Epithelial cell of esophagus (primary cell): ENCODE data around the gene SUPT3H.

Experiments
- DNase-seq: peaks from one replicate; pipeline ENCODE4 v3.0.0; 2010; ENCODE audit warnings: low read depth
- H3K4me3 ChIP-seq: 2 replicates; pipeline ENCODE4 v1.5.1; 2011; ENCODE audit warnings: mild to moderate bottlenecking, low read length, control low read depth
- CTCF ChIP-seq: IDR thresholded peaks from 2 replicates; pipeline ENCODE4 v1.5.1; 2011; ENCODE audit warnings: low read depth, mild to moderate bottlenecking, low read length, control low read depth, inconsistent platforms; ENCODE audit not compliant: insufficient read depth; ENCODE audit errors: missing control alignments

Gene SUPT3H

GRCh38 chr6:45098256-45098655 is 279.5 kb downstream of the SUPT3H start:
- no peak for DNase-seq
- no peak for TF ChIP-seq CTCF

GRCh38 chr6:45094831-45095230 is 282.9 kb downstream of the SUPT3H start:
- H3K4me3 ChIP-seq, result no peak overlapping the region
- DNase-seq, result no peak
- TF ChIP-seq CTCF, result no peak

More at GRCh38 chr6:45098256-45098655, 279.5 kb downstream of the SUPT3H start:
- no peak overlapping the region for H3K4me3 ChIP-seq

GRCh38 chr6:45092135-45092534 is 285.6 kb downstream of the SUPT3H start:
- no peak for DNase-seq
- no peak for TF ChIP-seq CTCF
- H3K4me3 ChIP-seq, result no peak overlapping the region

- H3K4me3 ChIP-seq, result no peak overlapping the region
- no peak for TF ChIP-seq CTCF
- peak; percentile 6 for DNase-seq
Measured at GRCh38 chr6:45086360-45087084, 291.2 kb downstream of the SUPT3H start.

- TF ChIP-seq CTCF, result no peak
- H3K4me3 ChIP-seq, result no peak overlapping the region
- no peak for DNase-seq
Measured at GRCh38 chr6:45084257-45084656, 293.5 kb downstream of the SUPT3H start.

- no peak overlapping the region for H3K4me3 ChIP-seq
Measured at GRCh38 chr6:45082091-45082490, 295.6 kb downstream of the SUPT3H start.

More at GRCh38 chr6:45082091-45082490, 295.6 kb downstream of the SUPT3H start:
- DNase-seq, result no peak
- no peak for TF ChIP-seq CTCF
